ENCODE data around the gene USP3. TPM values are rescaled to one million over a fixed set of nuclear protein-coding genes. Genes with fewer than 3 reads are reported as not detected.

The USP3 gene
- total and polyA plus RNA-seq, 2 of the 4 experiments (the other 2 are of a cell fraction) = 17.3 to 52.3 TPM

DNA sequence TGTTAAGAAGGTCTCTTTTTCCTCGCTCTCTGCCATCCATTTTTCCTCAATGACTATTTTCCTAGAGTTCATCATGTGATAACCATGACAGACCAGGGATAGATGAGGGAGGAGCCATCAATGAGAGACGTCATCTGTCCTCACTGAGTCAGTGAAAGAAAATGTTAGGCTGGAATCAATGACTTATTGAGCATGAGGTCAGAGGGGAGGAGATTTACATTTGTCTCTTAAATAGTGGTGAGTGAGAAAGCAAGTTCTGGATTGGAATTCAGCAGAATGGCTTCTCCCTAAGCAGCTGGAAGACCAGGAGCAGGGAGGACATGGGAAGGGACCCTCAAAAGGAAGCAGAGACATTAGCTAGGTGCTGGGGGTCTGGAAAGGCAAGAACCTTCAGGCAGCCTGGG is 28.2 kb upstream of the USP3 start:
- Histone ChIP-seq H3K9me3 (ENCODE audit: control insufficient read depth, insufficient read depth, low read length) (no peaks in the 10 kb centered on the region), H3K4ac (ENCODE audit: low read depth, low read length) (peak overlapping the region; percentile 93), H3K36me3 (ENCODE audit: control insufficient read depth, insufficient read depth, low read length) (no peaks in the 10 kb centered on the region), H2AK5ac (ENCODE audit: low read depth, low read length) (peak overlapping the region; percentile 96), H3K18ac (ENCODE audit: low read depth, low read length) (peak overlapping the region; percentile 68), H3K9ac (ENCODE audit: low read depth, low read length) (no peak overlapping the region), H3K79me1 (ENCODE audit: low read depth in 1 of 2, low read length in 2 of 2) (peaks cover 0 to 12% of the 10 kb centered on the region in 2 experiments; a peak in 1 of 4 replicates), H2BK20ac (ENCODE audit: low read depth, low read length) (peak overlapping the region; percentile 91), H3K56ac (ENCODE audit: extremely low read depth, insufficient read depth, low read length) (no peak overlapping the region), H3K4me1 (ENCODE audit: control insufficient read depth, insufficient read depth, low read length) (peaks cover 37% of the 10 kb centered on the region), H4K5ac (ENCODE audit: low read depth, low read length) (peak overlapping the region; percentile 63), H2BK120ac (ENCODE audit: low read depth, low read length) (peak overlapping the region; percentile 95), H3K9me1 (ENCODE audit: insufficient read depth, low read length) (peaks cover 36% of the 10 kb centered on the region), H2BK5ac (ENCODE audit: low read depth, low read length, poor library complexity, severe bottlenecking) (peak overlapping the region; percentile 79), H3K27me3 (ENCODE audit: control insufficient read depth, insufficient read depth, low read length) (no peaks in the 10 kb centered on the region), H3K14ac (replicated peaks; ENCODE audit: low read depth, low read length) (peak overlapping the region; percentile 84), H2AK9ac (replicated peaks; ENCODE audit: low read depth, low read length, poor library complexity) (peak overlapping the region; percentile 89), H4K91ac (ENCODE audit: insufficient read depth, low read depth, low read length) (peak overlapping the region; percentile 94), H2AFZ (replicated peaks; ENCODE audit: low read length, poor library complexity) (peak overlapping the region; percentile 93), H3K4me3 (ENCODE audit: insufficient read depth, low read depth, low read length) (no peak overlapping the region), H3K23ac (ENCODE audit: low read depth, low read length) (peak overlapping the region; percentile 81; the same call in 1 of the 2 replicates), H3K4me2 (ENCODE audit: low read depth, low read length) (peak overlapping the region; percentile 51), H4K8ac (ENCODE audit: low read depth in 2 of 2, low read length in 2 of 2) (peak overlapping the region; percentile 64 to 92), H4K20me1 (ENCODE audit: insufficient read depth, low read length) (no peaks in the 10 kb centered on the region), H3K27ac (ENCODE audit: insufficient read depth, low read length) (peak overlapping the region; percentile 73), H2BK15ac (ENCODE audit: low read depth, low read length) (peak overlapping the region; percentile 93)
- dilution Hi-C loops (cut with HindIII; ENCODE audit: low sequenced_read_pairs, unreplicated experiment) (no loop called here), in situ Hi-C loops (cut with MboI; ENCODE audit: low sequenced_read_pairs) (no loop called here), intact Hi-C loops (cut with micrococcal nuclease) (no loop called here)
- ChIA-PET POLR2A (ENCODE audit: unreplicated experiment) (no interaction called here), CTCF (interaction anchor here (1.9 kb wide), 1 partner anchor 9 kb away, joined by 6 read pairs; no protein-coding TSS in a partner anchor)
- DNase-seq (peak; percentile 100), ATAC-seq (ENCODE audit: low read depth) (peak; percentile 81)
- 0% methylated on average over 1 of the region's 2 CpGs; no CpG with 5 or more reads in 1 of the 2 experiments for WGBS, 2 experiments (ENCODE audit: extremely low coverage in 2 of 2, insufficient read length in 1 of 2)
- BruUV-seq (replicated peaks) = no TSS peak
- peak; percentile 27; the same call in 1 of the 2 replicates for TF ChIP-seq RAD21 (IDR thresholded peaks at IDR 0.05; ENCODE audit: low read length)
- no peak for TF ChIP-seq RFX5 (IDR thresholded peaks at IDR 0.05; ENCODE audit: low read depth, low read length)
- TF ChIP-seq NFE2L2 (IDR thresholded peaks at IDR 0.05; ENCODE audit: low read depth, low read length) = peak; percentile 18; the same call in 1 of the 2 replicates
- TF ChIP-seq MAZ (IDR thresholded peaks at IDR 0.05; ENCODE audit: borderline replicate concordance, low read depth, low read length) = peak; percentile 52; the same call in 1 of the 2 replicates
- TF ChIP-seq FOS (IDR thresholded peaks at IDR 0.05; ENCODE audit: low read depth, low read length) = peak; percentile 83
- peak; percentile 77 for TF ChIP-seq USF2 (IDR thresholded peaks at IDR 0.05; ENCODE audit: low read depth, low read length)
- TF ChIP-seq CEBPB (IDR thresholded peaks at IDR 0.05; ENCODE audit: low read depth, low read length) = no peak
- TF ChIP-seq BHLHE40 (IDR thresholded peaks at IDR 0.05; ENCODE audit: low read depth, low read length) = peak; percentile 91
